Testis (tissue), 3 donors: Measurements from ENCODE around the gene SLC16A6. TPM values are rescaled to one million over a fixed set of nuclear protein-coding genes. Genes with fewer than 3 reads are reported as not detected.

Source experiments
- DNase-seq: peaks from one replicate; pipeline ENCODE4 v3.0.0-alpha.2; 2019
- H3K27ac ChIP-seq, 2 donors: fragments of 200-600 bp; sonication (generic); one replicate each; pipeline ENCODE4 v1.5.1; 2019
- H3K27me3 ChIP-seq: fragments of 200-600 bp; sonication (generic); one replicate; pipeline ENCODE4 v1.5.1; 2019
- H3K36me3 ChIP-seq: fragments of 200-600 bp; sonication (generic); one replicate; pipeline ENCODE4 v1.5.1; 2017; ENCODE audit warnings: low read depth; ENCODE audit errors: missing control alignments
- H3K4me1 ChIP-seq: fragments of 200-600 bp; sonication (generic); one replicate; pipeline ENCODE4 v1.5.1; 2019
- H3K4me3 ChIP-seq, 2 donors: fragments of 200-600 bp; sonication (generic); one replicate each; pipeline ENCODE4 v1.5.1; 2017 to 2019
- H3K9me3 ChIP-seq: fragments of 200-600 bp; sonication (generic); one replicate; pipeline ENCODE4 v1.5.1; 2017
- POLR2A ChIP-seq: fragments of 450-650 bp; IDR thresholded peaks from one replicate; pipeline ENCODE4 v1.6.1; 2017; ENCODE audit warnings: antibody characterized with exemption, mild to moderate bottlenecking, moderate library complexity
- WGBS, 2 donors: methylation state at CpG; one replicate each; pipeline ENCODE4 v1.1.5; 2018; 5-methylcytosine and 5-hydroxymethylcytosine counted together
- intact Hi-C: fragments of 100-400 bp; cut with DNase I; formaldehyde crosslinking; loops from one replicate; pipeline ENCODE4 v1.15.1; 2023; ENCODE audit warnings: low total_unique reads
- polyA plus RNA-seq: library from polyadenylated mRNA; stranded (reverse); fragments of 350-450 nt; fragmentation: Illumina TruSeq; extraction: RNeasy Lipid Tissue Mini Kit (QIAGEN cat#74804); gene quantifications from one replicate; pipeline ENCODE4 v1.2.3, GENCODE V29; 2014; ENCODE audit warnings: low read depth, low replicate concordance; ENCODE audit not compliant: insufficient read depth
- total RNA-seq, 2 donors: library from RNA; depleted of rRNA; stranded (reverse); fragments of >200 nt; gene quantifications; one replicate each; pipeline ENCODE4 v1.2.3, GENCODE V29; 2016
- TF ChIP-seq, protein P1 (sequence below), 3 experiments: fragments of 450-650 bp in 2 of 3; fragments of 200-600 bp in 1 of 3; sonication (generic) in 1 of 3; IDR thresholded peaks; one replicate each; pipeline ENCODE4 v1.5.1; 2016 to 2019; ENCODE audit warnings: antibody characterized with exemption in 3 of 3, mild to moderate bottlenecking in 2 of 3, moderate library complexity in 1 of 3

The SLC16A6 gene
- total and polyA plus RNA-seq, 3 donors from 2014 or later = 1.5 to 2.2 (median 1.9) TPM

DNA sequence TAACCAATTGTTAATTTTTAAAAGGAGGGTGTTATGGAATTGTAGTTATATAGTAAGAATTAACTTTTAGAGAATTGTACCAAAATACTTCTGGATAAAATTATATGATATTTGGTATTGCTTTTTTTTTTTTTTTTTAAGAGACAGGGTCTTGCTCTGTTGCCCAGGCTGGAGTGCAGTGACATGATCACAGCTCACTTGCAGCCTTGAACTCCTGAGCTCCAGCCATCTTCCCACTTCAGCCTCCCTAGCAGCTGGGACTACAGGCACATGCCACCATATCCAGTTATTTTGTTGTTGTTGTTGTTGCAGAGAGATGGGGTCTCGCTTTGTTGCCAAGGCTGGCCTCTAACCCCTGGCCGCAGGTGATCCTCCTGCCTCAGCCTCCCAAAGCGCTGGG is 8.9 kb upstream of the SLC16A6 start:
- intact Hi-C loops = no loop called here
- no peaks in the 10 kb centered on the region for H3K36me3 ChIP-seq
- no peak for TF ChIP-seq POLR2A
- TF ChIP-seq, protein P1, sequence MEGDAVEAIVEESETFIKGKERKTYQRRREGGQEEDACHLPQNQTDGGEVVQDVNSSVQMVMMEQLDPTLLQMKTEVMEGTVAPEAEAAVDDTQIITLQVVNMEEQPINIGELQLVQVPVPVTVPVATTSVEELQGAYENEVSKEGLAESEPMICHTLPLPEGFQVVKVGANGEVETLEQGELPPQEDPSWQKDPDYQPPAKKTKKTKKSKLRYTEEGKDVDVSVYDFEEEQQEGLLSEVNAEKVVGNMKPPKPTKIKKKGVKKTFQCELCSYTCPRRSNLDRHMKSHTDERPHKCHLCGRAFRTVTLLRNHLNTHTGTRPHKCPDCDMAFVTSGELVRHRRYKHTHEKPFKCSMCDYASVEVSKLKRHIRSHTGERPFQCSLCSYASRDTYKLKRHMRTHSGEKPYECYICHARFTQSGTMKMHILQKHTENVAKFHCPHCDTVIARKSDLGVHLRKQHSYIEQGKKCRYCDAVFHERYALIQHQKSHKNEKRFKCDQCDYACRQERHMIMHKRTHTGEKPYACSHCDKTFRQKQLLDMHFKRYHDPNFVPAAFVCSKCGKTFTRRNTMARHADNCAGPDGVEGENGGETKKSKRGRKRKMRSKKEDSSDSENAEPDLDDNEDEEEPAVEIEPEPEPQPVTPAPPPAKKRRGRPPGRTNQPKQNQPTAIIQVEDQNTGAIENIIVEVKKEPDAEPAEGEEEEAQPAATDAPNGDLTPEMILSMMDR (IDR thresholded peaks at IDR 0.05) = no peak
- WGBS, 2 donors = 86 to 100% methylated on average over 3 of the region's 3 CpGs
- H3K27me3 ChIP-seq = no peaks in the 10 kb centered on the region
- no peak overlapping the region for H3K27ac ChIP-seq
- H3K4me1 ChIP-seq = no peaks in the 10 kb centered on the region
- DNase-seq = no peak
- H3K9me3 ChIP-seq = no peaks in the 10 kb centered on the region
- no peak overlapping the region for H3K4me3 ChIP-seq

DNA sequence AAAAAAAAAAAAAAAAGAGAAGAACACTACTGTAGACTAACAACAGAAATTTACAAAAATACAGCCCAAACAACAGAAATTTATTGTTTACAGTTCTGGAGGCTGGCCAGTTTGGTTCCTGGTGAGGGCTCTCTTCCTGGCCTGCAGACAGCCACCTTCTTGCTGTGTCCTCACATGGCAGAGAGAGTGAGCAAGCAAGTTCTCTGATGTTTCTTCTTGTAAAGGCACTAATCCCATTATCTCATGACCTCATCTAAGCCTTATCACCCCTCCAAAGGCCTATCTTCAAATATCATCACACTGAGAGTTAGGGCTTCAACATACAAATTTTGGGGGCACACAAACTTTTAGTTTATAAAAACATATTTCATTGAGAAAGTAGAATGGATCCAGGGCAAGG is 7.7 kb upstream of the SLC16A6 start:
- H3K4me3 ChIP-seq = no peak overlapping the region
- no peaks in the 10 kb centered on the region for H3K27me3 ChIP-seq
- TF ChIP-seq, protein P1 (IDR thresholded peaks at IDR 0.05) = no peak
- no peak for TF ChIP-seq POLR2A
- no peak overlapping the region for H3K27ac ChIP-seq
- H3K4me1 ChIP-seq = no peaks in the 10 kb centered on the region
- no peak for DNase-seq
- no peaks in the 10 kb centered on the region for H3K9me3 ChIP-seq
- intact Hi-C loops = no loop called here
- no peaks in the 10 kb centered on the region for H3K36me3 ChIP-seq

DNA sequence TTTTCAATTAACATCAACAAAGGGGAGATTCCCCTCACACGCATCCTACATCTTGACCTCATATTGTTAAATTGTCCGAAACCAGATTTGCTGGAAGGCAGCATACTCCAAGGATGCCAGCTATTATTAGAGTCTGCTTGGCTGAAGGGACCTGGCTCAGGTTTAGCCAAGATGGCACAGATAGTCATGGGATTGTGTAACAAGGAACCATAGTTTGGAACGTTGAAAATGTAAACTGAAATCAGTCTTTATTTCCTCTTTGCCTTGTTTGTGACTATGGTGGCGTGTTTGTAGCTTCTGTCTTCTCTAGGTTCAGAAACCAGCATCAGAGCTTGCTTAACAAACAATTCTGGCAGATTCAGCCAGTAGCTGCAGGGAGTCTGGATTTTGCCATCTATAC is 6.3 kb upstream of the SLC16A6 start:
- Histone ChIP-seq H3K36me3 (no peaks in the 10 kb centered on the region), H3K27ac (no peak overlapping the region), H3K4me3 (no peak overlapping the region), H3K4me1 (no peaks in the 10 kb centered on the region), H3K9me3 (no peaks in the 10 kb centered on the region), H3K27me3 (no peaks in the 10 kb centered on the region)
- intact Hi-C loops = no loop called here
- no peak for TF ChIP-seq POLR2A
- WGBS, 2 donors = 68 to 73% methylated on average over 4 of the region's 4 CpGs
- no peak for DNase-seq

DNA sequence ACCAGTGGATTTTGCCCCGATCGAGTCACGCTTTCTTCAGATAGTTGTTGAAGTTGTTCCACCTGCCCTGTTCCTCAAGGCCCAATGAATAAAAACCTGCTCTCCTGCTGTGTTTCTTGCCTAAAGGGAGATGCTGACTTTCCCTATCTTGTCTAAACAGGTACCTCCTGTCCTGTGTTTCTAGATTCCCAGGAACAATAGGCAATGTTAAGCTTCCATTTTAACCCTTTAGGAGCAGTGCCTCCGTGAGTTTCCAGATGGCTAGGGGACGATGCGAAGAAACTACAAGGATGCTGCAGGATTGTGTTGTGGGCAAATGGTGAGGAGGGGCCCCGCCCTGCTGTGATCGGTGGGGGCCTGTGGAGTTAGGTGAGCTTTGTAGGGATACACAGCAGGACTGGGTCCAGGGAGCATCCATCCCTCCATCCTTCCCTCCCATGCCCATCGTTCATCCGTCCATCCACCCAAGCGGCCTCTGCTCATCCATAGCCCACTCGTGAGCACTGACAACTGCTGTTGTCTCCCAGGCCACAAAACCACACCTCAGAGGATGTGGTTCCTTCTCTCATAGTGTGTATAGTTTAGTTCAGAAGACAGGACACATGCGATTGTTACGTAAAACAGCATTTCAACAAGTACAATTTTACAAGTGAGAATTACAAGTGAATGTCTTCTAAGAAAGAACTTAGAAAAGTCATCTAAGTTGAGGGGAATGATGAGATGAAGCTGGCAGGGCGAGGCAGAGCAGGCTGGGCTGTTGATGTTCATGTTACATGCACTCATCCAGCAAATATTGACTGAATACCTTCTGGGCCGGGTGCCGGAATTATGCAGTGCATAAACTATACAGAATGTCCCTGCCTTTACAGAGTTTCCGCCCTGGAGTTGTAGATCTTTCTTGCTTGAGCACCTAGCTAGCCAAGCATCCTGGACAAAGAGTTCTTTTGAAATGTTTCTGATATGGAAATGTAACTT is 5.6 kb upstream of the SLC16A6 start:
- Histone ChIP-seq H3K36me3 (no peaks in the 10 kb centered on the region), H3K9me3 (no peaks in the 10 kb centered on the region), H3K4me1 (no peaks in the 10 kb centered on the region), H3K27ac (no peak overlapping the region), H3K27me3 (no peaks in the 10 kb centered on the region), H3K4me3 (no peak overlapping the region)
- peak; percentile 30 for DNase-seq
- intact Hi-C loops = no loop called here
- TF ChIP-seq POLR2A = no peak
- TF ChIP-seq, protein P1 (IDR thresholded peaks at IDR 0.05) = no peak
- WGBS, 2 donors = 85 to 89% methylated on average over 18 of the region's 18 CpGs

DNA sequence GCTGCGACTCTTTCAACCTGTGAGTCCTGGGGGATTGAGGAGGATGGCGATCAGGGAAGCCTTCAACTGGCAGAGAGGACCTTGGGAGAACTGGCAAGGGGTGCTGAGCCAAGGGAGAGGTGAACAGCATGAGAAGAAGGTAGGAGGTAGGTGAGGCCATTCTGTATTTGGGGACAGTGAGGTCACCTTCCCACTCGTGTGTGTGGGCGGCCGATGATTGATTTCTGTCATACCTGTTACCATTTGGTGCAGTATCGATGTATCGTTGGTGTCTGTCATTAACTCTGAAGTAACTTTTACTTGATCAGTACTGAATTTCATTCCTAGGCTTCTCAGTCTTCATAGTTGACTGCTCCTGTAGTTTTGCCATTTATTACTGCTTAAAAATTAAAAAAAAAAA is 4.2 kb upstream of the SLC16A6 start:
- intact Hi-C loops = no loop called here
- Histone ChIP-seq H3K36me3 (no peaks in the 10 kb centered on the region), H3K27ac (no peak overlapping the region), H3K4me3 (no peak overlapping the region), H3K27me3 (no peaks in the 10 kb centered on the region), H3K9me3 (no peaks in the 10 kb centered on the region), H3K4me1 (no peaks in the 10 kb centered on the region)
- WGBS, 2 donors = 92% methylated on average over 7 of the region's 7 CpGs
- TF ChIP-seq, protein P1 (IDR thresholded peaks at IDR 0.05) = no peak
- TF ChIP-seq POLR2A = no peak
- no peak for DNase-seq
